Activated naive CD8-positive, alpha-beta T cell treated with anti-CD3 and anti-CD28 coated beads, Interleukin-2, amount 10 ng/mL, durations not matched to agents 7 days and 5 days (primary cell): ENCODE measurements around the gene TMC6. TPM values are rescaled to one million over a fixed set of nuclear protein-coding genes. Genes with fewer than 3 reads are reported as not detected.
A peak's percentile ranks its signal among the peaks of the same experiment; 100 is the strongest.

Experiments used
- ATAC-seq: fragments of 150-1000 bp; cut with Tn5 transposase; one replicate; pipeline ENCODE4 v1.10.0; 2021; ENCODE audit warnings: low read depth, moderate library complexity
- POLR2A ChIA-PET: fragments of 350-600 bp; sonication (Branson Sonifier 250); formaldehyde crosslinking; loops from one replicate; lab custom pipeline; 2021; ENCODE audit warnings: antibody characterized with exemption; lab: Charles Lee
- DNase-seq: peaks from one replicate; pipeline ENCODE4 v3.0.0; 2021
- H3K27ac Mint-ChIP-seq: one replicate; pipeline ENCODE4 v1.8.0; 2022; ENCODE audit warnings: mild to moderate bottlenecking, mixed read lengths
- H3K27me3 Mint-ChIP-seq: one replicate; pipeline ENCODE4 v1.8.0; 2022; ENCODE audit warnings: mild to moderate bottlenecking, moderate library complexity, mixed read lengths
- H3K36me3 Mint-ChIP-seq: one replicate; pipeline ENCODE4 v1.8.0; 2021; ENCODE audit warnings: mild to moderate bottlenecking, mixed read lengths
- H3K4me1 Mint-ChIP-seq: one replicate; pipeline ENCODE4 v1.8.0; 2021; ENCODE audit warnings: mixed read lengths
- H3K4me3 Mint-ChIP-seq: one replicate; pipeline ENCODE4 v1.8.0; 2022; ENCODE audit warnings: mild to moderate bottlenecking, moderate library complexity, mixed read lengths
- H3K9me3 Mint-ChIP-seq: one replicate; pipeline ENCODE4 v1.8.0; 2021; ENCODE audit warnings: mixed read lengths
- total RNA-seq, 2 experiments: library from RNA; stranded (reverse); gene quantifications; one replicate each; pipeline ENCODE4 v1.2.3, GENCODE V29; 2021

Gene TMC6
- total RNA-seq, 2 experiments from 2014 or later, result 638 to 646 TPM

- H3K27me3 Mint-ChIP-seq, result no peaks in the 10 kb centered on the region
- H3K9me3 Mint-ChIP-seq, result no peaks in the 10 kb centered on the region
- H3K4me1 Mint-ChIP-seq, result peaks cover 29% of the 10 kb centered on the region
- no peak for ATAC-seq
- POLR2A ChIA-PET, result interaction anchor here (1.5 to 7.8 kb wide), 5 partner anchors 16 to 63 kb away, joined by 4 to 77 read pairs (median 20); partner anchors contain the start of genes TMC6 and TMC8
- H3K27ac Mint-ChIP-seq, result peak overlapping the region; percentile 93
- peaks cover 27% of the 10 kb centered on the region for H3K36me3 Mint-ChIP-seq
- no peak for DNase-seq
- H3K4me3 Mint-ChIP-seq, result peak overlapping the region; percentile 65
Observed at GRCh38 chr17:78111727-78112517, 16.6 kb downstream of the TMC6 start.

GRCh38 chr17:78111016-78111726, 17.4 kb downstream of the TMC6 start:
- ATAC-seq (no peak), DNase-seq (no peak)
- Mint-ChIP-seq H3K9me3 (no peaks in the 10 kb centered on the region), H3K36me3 (peaks cover 26% of the 10 kb centered on the region), H3K4me1 (peaks cover 29% of the 10 kb centered on the region), H3K4me3 (no peak overlapping the region), H3K27me3 (no peaks in the 10 kb centered on the region), H3K27ac (no peak overlapping the region)
- POLR2A ChIA-PET, result interaction anchor here (0.6 to 7.8 kb wide), 4 partner anchors 17 to 66 kb away, joined by 3 to 77 read pairs (median 4); partner anchors contain the start of genes TMC6 and TMC8

GRCh38 chr17:78110363-78111015, 18.1 kb downstream of the TMC6 start:
- Mint-ChIP-seq H3K36me3 (peaks cover 26% of the 10 kb centered on the region), H3K9me3 (no peaks in the 10 kb centered on the region), H3K27me3 (no peaks in the 10 kb centered on the region), H3K27ac (no peak overlapping the region), H3K4me1 (peaks cover 29% of the 10 kb centered on the region), H3K4me3 (no peak overlapping the region)
- no peak for ATAC-seq
- no peak for DNase-seq
- POLR2A ChIA-PET, result interaction anchor here (0.6 to 7.8 kb wide), 3 partner anchors 18 to 67 kb away, joined by 3 to 77 read pairs (median 3); partner anchors contain the start of genes TMC6 and TMC8

- ATAC-seq, result no peak
- Mint-ChIP-seq H3K36me3 (peaks cover 23% of the 10 kb centered on the region), H3K4me3 (no peak overlapping the region), H3K27me3 (no peaks in the 10 kb centered on the region), H3K27ac (no peak overlapping the region), H3K4me1 (peaks cover 22% of the 10 kb centered on the region), H3K9me3 (no peaks in the 10 kb centered on the region)
- POLR2A ChIA-PET, result interaction anchor here (2.5 to 7.8 kb wide), 2 partner anchors 19 to 30 kb away, joined by 8 to 77 read pairs; partner anchors contain the start of genes TMC6 and TMC8
- no peak for DNase-seq
Observed at GRCh38 chr17:78109489-78109761, 19.1 kb downstream of the TMC6 start.

- POLR2A ChIA-PET, result interaction anchor here (1.5 to 7.8 kb wide), 3 partner anchors 19 to 31 kb away, joined by 3 to 77 read pairs (median 8); partner anchors contain the start of genes TMC6 and TMC8
- DNase-seq, result no peak
Observed at GRCh38 chr17:78108726-78109488, 19.6 kb downstream of the TMC6 start.

GRCh38 chr17:78107976-78108725, 20.4 kb downstream of the TMC6 start:
- no peak for DNase-seq
- peaks cover 10% of the 10 kb centered on the region for H3K4me1 Mint-ChIP-seq
- H3K36me3 Mint-ChIP-seq, result peaks cover 12% of the 10 kb centered on the region
- no peak overlapping the region for H3K4me3 Mint-ChIP-seq
- no peak for ATAC-seq
- no peaks in the 10 kb centered on the region for H3K9me3 Mint-ChIP-seq
- no peaks in the 10 kb centered on the region for H3K27me3 Mint-ChIP-seq
- H3K27ac Mint-ChIP-seq, result no peak overlapping the region
- POLR2A ChIA-PET, result interaction anchor here (1.5 to 7.8 kb wide), 3 partner anchors 20 to 32 kb away, joined by 3 to 77 read pairs (median 8); partner anchors contain the start of genes TMC6 and TMC8

More at GRCh38 chr17:78108726-78109488, 19.6 kb downstream of the TMC6 start:
- Mint-ChIP-seq H3K4me1 (peaks cover 17% of the 10 kb centered on the region), H3K27me3 (no peaks in the 10 kb centered on the region), H3K36me3 (peaks cover 18% of the 10 kb centered on the region), H3K27ac (peak overlapping the region; percentile 30), H3K9me3 (no peaks in the 10 kb centered on the region), H3K4me3 (no peak overlapping the region)
- no peak for ATAC-seq

- POLR2A ChIA-PET, result interaction anchor here (2.5 kb wide), 1 partner anchor 32 kb away, joined by 8 read pairs; no protein-coding TSS in a partner anchor
- Mint-ChIP-seq H3K4me3 (no peak overlapping the region), H3K4me1 (peaks cover 6% of the 10 kb centered on the region), H3K27me3 (no peaks in the 10 kb centered on the region), H3K36me3 (peaks cover 11% of the 10 kb centered on the region), H3K27ac (no peak overlapping the region), H3K9me3 (no peaks in the 10 kb centered on the region)
- DNase-seq, result no peak
- no peak for ATAC-seq
Observed at GRCh38 chr17:78107457-78107856, 21.1 kb downstream of the TMC6 start.

GRCh38 chr17:78106211-78106610, 22.3 kb downstream of the TMC6 start:
- no peak overlapping the region for H3K4me3 Mint-ChIP-seq
- H3K4me1 Mint-ChIP-seq, result peaks cover 5% of the 10 kb centered on the region
- no peak for ATAC-seq
- POLR2A ChIA-PET, result interaction anchor here (0.7 to 0.9 kb wide), 3 partner anchors 29 to 334 kb away, joined by 3 to 4 read pairs (median 3); no protein-coding TSS in a partner anchor
- H3K36me3 Mint-ChIP-seq, result peaks cover 14% of the 10 kb centered on the region
- no peaks in the 10 kb centered on the region for H3K9me3 Mint-ChIP-seq
- no peak overlapping the region for H3K27ac Mint-ChIP-seq
- no peaks in the 10 kb centered on the region for H3K27me3 Mint-ChIP-seq
- DNase-seq, result no peak

- H3K4me3 Mint-ChIP-seq, result no peak overlapping the region
- no peak for DNase-seq
- peaks cover 15% of the 10 kb centered on the region for H3K36me3 Mint-ChIP-seq
- peaks cover 5% of the 10 kb centered on the region for H3K4me1 Mint-ChIP-seq
- no peak overlapping the region for H3K27ac Mint-ChIP-seq
- POLR2A ChIA-PET, result interaction anchor here (0.8 kb wide), 1 partner anchor 34 kb away, joined by 3 read pairs; no protein-coding TSS in a partner anchor
- no peak for ATAC-seq
- no peaks in the 10 kb centered on the region for H3K9me3 Mint-ChIP-seq
- no peaks in the 10 kb centered on the region for H3K27me3 Mint-ChIP-seq
Observed at GRCh38 chr17:78105551-78105950, 23.0 kb downstream of the TMC6 start.

GRCh38 chr17:78105101-78105500, 23.5 kb downstream of the TMC6 start:
- Mint-ChIP-seq H3K9me3 (no peaks in the 10 kb centered on the region), H3K27ac (no peak overlapping the region), H3K4me3 (no peak overlapping the region), H3K36me3 (peaks cover 17% of the 10 kb centered on the region), H3K4me1 (peaks cover 5% of the 10 kb centered on the region), H3K27me3 (no peaks in the 10 kb centered on the region)
- ATAC-seq, result no peak
- POLR2A ChIA-PET, result interaction anchor here (0.8 kb wide), 1 partner anchor 35 kb away, joined by 3 read pairs; no protein-coding TSS in a partner anchor
- DNase-seq, result no peak

GRCh38 chr17:78104540-78104941, 24.0 kb downstream of the TMC6 start:
- no peaks in the 10 kb centered on the region for H3K27me3 Mint-ChIP-seq
- peaks cover 22% of the 10 kb centered on the region for H3K36me3 Mint-ChIP-seq
- H3K27ac Mint-ChIP-seq, result no peak overlapping the region
- no peak for ATAC-seq
- H3K4me3 Mint-ChIP-seq, result no peak overlapping the region
- no peak for DNase-seq
- H3K9me3 Mint-ChIP-seq, result no peaks in the 10 kb centered on the region
- peaks cover 4% of the 10 kb centered on the region for H3K4me1 Mint-ChIP-seq
- POLR2A ChIA-PET, result no interaction called here

GRCh38 chr17:78103311-78103710, 25.2 kb downstream of the TMC6 start:
- H3K27ac Mint-ChIP-seq, result no peak overlapping the region
- DNase-seq (no peak), ATAC-seq (no peak)
- peaks cover 33% of the 10 kb centered on the region for H3K36me3 Mint-ChIP-seq
- no peaks in the 10 kb centered on the region for H3K27me3 Mint-ChIP-seq
- H3K9me3 Mint-ChIP-seq, result no peaks in the 10 kb centered on the region
- H3K4me3 Mint-ChIP-seq, result no peak overlapping the region
- POLR2A ChIA-PET, result no interaction called here
- no peaks in the 10 kb centered on the region for H3K4me1 Mint-ChIP-seq
